GM12872 (cell line): Measurements from ENCODE around the gene TNFAIP8.

ENCODE experiments used
- TF ChIP-seq, protein P1 (sequence below): IDR thresholded peaks from 3 replicates; pipeline ENCODE4 v1.5.1; 2011; ENCODE audit warnings: low read depth, mild to moderate bottlenecking, low read length, moderate library complexity; ENCODE audit not compliant: insufficient read depth

Gene TNFAIP8

GRCh38 chr5:119330367-119331183 is 25.2 kb upstream of the TNFAIP8 start:
- TF ChIP-seq, protein P1, sequence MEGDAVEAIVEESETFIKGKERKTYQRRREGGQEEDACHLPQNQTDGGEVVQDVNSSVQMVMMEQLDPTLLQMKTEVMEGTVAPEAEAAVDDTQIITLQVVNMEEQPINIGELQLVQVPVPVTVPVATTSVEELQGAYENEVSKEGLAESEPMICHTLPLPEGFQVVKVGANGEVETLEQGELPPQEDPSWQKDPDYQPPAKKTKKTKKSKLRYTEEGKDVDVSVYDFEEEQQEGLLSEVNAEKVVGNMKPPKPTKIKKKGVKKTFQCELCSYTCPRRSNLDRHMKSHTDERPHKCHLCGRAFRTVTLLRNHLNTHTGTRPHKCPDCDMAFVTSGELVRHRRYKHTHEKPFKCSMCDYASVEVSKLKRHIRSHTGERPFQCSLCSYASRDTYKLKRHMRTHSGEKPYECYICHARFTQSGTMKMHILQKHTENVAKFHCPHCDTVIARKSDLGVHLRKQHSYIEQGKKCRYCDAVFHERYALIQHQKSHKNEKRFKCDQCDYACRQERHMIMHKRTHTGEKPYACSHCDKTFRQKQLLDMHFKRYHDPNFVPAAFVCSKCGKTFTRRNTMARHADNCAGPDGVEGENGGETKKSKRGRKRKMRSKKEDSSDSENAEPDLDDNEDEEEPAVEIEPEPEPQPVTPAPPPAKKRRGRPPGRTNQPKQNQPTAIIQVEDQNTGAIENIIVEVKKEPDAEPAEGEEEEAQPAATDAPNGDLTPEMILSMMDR, result no peak

GRCh38 chr5:119331566-119332095 is 24.2 kb upstream of the TNFAIP8 start:
- TF ChIP-seq, protein P1, result no peak

DNA sequence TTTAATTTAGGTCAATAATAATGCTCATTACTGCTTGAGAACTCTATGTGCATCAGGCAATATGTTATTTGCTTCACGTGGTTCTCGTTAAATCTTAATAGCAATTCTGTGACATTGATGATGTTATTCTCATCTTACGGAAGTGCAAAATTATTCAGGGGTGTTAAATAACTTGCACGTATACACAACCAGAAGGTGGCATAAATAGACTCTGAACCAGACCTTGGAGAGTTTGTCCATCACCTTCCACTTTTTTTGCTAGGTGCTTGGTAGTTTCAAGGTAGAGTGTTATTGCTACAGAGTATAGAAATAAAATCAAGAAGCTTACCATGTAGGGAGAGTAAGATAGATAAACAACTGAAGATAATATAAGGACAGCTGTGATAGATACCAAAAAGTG is 23.6 kb upstream of the TNFAIP8 start:
- TF ChIP-seq, protein P1, result no peak

DNA sequence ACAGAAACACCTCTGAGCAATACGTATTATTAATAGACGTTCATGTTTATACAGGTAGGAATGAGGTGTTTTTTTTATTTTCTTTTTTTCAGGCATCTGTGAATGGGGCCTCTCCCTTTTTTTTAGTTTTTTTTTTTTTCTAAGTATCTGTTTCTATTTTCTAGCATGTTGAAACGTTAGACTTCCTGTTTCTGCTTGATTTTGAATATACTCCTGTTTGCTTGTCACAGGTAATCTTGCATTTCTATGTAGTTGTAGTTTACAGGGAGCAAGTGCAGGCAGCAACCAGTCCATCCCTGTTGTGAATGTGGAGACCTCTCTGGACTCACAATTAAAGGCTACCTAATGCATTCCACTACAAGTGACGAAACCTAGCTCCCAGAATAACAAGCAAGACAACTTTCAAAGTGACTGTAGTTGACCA is 22.8 kb upstream of the TNFAIP8 start:
- TF ChIP-seq, protein P1, result no peak

DNA sequence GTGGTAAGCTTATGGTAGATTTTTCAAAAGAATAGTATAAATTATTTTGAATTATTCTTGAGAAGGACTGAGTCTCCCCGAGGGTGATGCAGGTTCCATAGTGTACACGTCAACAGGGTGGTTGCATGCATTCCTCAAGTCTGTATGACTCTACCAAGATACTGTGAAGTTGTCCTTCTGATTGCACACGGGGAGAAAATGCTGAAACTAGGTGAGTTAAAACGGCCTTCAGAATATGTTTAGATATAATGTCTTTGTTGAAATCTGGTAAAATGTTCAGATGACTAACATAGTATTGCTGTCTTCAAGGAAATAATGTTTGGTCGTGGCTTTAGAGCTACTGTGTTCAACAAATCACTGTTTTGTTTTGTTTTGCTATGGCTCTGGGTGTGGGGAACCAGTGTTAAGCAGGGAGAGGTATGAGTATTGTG is 22.4 kb upstream of the TNFAIP8 start:
- TF ChIP-seq, protein P1, result no peak

DNA sequence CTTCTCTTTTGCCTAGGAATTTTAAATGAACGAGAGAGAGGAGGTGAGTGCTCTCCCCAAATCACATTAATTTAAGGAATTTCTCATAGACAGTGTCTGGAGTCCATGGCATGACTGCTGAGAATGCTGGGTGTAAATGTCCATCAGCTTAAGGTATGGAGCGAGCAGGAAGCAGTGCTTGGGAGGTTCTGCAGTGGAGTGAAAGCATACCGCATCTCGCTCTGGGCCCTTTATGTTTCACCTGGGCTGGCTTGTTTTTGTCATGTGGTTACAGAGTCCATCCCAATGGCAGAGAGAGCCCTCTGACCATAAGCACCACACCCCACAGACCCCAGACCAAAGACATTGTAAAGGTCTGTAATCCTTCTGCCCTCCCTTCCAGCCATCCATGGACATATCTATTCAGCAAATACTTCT is 20.6 kb upstream of the TNFAIP8 start:
- TF ChIP-seq, protein P1, result no peak

- TF ChIP-seq, protein P1, result peak; percentile 26; the same call in 1 of the 3 replicates
These were observed 19.6 kb upstream of the TNFAIP8 start for GRCh38 chr5:119336262-119336661.
